ENCODE measurements around the gene NCBP1.

NCBP1 gene

DNA sequence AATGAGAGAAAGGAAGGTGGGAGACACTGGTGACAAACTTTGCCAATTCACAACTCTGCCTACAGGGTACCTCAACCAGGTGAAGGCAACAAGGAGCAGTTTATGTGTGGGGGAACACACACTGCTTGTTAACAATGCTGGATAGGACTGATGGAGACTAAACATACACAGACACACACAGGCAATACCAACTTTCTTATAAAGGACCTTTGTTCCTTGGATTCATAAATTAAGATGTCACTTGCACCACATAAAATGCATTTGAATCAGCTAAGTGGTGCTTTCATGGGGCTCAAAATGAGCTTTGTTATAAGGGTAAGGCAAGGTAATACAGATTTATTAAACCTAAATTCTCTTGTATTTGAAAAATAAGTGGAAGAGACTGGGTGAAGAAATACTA lies 4.5 kb upstream of the NCBP1 start:
- TF ChIP-seq, protein P1, sequence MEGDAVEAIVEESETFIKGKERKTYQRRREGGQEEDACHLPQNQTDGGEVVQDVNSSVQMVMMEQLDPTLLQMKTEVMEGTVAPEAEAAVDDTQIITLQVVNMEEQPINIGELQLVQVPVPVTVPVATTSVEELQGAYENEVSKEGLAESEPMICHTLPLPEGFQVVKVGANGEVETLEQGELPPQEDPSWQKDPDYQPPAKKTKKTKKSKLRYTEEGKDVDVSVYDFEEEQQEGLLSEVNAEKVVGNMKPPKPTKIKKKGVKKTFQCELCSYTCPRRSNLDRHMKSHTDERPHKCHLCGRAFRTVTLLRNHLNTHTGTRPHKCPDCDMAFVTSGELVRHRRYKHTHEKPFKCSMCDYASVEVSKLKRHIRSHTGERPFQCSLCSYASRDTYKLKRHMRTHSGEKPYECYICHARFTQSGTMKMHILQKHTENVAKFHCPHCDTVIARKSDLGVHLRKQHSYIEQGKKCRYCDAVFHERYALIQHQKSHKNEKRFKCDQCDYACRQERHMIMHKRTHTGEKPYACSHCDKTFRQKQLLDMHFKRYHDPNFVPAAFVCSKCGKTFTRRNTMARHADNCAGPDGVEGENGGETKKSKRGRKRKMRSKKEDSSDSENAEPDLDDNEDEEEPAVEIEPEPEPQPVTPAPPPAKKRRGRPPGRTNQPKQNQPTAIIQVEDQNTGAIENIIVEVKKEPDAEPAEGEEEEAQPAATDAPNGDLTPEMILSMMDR (IDR thresholded peaks at IDR 0.05; ENCODE audit: insufficient read depth, missing control alignments) = no peak
- DNase-seq (ENCODE audit: insufficient read length, low spot score) (no peak), FAIRE-seq (no peak)

DNA sequence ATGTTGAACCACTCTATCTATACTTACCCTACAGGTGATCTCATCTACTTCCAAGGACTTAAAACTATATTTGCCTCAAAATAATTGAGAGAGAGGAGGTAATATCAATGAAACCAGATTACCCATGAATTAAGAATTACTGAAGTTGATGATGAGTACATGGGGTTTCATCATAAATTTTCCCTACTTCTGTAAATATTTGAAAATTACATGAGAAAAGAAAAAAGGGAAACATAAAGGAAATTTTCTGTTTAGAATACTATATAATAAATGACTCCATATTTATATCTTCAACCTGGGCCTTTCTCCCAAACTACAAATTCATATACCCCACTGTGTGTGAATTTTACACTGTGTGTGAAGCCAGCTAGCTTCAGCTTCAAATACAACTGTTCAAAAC lies 3.0 kb upstream of the NCBP1 start:
- no peak for FAIRE-seq
- DNase-seq (ENCODE audit: insufficient read length, low spot score) = no peak
- TF ChIP-seq, protein P1 (IDR thresholded peaks at IDR 0.05; ENCODE audit: insufficient read depth, missing control alignments) = no peak

DNA sequence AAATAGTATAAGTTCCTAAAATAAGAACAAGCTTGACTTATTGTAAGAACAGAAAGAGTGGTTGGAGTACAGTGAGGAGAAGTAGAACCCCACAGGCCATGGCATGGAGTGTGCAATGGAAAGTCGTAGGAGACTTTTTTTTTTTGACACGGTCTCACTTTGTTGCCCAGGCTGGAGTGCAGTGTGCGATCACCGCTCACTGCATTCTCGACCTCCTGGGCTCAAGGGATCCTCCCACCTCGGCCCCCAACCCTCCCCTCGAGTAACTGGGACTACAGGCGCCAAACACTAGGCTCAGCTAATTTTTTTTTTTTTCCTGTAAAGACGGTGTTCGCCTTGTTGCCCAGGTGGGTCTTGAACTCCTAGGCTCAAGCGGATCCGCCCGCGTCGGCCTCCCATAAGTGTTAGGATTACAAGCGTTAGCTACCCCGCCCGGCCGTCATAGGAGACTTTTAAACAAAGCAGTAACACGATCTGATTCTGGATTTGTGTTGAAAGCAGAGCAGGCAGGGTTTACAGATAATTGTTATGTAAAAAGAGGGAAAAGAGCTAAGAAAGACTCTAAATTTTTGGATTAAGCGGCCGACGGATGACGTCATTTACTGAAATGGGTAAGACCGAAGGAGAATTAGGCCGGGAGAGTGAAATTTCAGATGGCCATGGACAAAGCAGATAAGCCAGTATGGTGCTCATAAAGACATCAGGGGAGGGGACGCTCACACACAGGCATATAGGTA lies 1.2 kb upstream of the NCBP1 start:
- TF ChIP-seq, protein P1 (IDR thresholded peaks at IDR 0.05; ENCODE audit: insufficient read depth, missing control alignments) = no peak
- FAIRE-seq = no peak

DNA sequence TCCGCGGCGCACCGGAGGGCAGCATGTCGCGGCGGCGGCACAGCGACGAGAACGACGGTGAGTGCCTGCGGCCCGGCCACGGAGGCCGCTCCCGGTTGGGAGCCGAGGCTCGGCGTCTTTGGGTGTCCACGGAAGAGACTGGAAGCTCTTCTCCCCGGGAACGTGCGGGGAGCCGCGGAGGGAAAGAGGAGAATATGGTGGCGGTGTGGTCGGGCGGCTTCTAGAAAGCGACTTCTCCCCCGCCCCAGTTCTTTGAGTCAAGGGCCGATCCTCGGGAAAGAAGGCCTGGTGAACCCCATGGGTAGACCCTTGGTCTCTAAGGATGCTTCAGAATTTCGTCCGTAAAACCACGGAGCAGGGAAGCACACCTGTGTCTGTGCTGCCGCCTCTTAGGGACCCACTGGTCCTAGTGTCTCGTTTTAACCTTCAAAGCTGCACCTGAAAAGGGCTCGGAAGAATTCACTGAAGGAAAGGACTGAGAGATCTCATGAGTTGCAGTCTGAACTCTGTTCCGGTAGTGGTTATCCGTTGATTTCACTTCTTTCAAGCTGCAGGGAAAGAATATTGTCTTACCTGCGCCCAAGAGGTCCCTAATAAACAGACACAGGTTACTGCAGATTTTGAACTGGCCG lies 354 bp downstream of the NCBP1 start:
- FAIRE-seq = no peak
- TF ChIP-seq, protein P1 (IDR thresholded peaks at IDR 0.05; ENCODE audit: insufficient read depth, missing control alignments) = no peak
- DNase-seq (ENCODE audit: insufficient read length, low spot score) = no peak

More for the DNA sequence above, 1.2 kb upstream of the NCBP1 start:
- DNase-seq (ENCODE audit: insufficient read length, low spot score) = no peak

DNA sequence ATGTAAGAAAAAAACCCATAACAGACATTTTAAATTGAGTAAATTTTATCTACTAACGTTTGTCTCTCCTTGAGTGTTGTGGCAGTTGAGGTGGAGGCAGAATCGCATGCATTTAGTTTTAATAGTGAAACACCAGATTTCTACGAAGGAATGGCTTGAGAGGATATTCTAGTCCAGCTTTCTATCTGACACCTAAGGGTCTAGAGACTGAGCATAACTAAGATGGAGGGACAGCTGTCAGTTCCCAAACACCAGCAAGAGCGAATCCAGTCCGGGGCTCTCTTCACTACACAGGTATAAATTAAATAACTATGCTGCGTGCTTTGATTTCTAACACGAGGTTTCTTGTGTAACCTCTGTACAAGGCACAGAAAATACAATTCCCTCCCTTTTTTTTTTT lies 1.4 kb downstream of the NCBP1 start:
- DNase-seq (ENCODE audit: insufficient read length, low spot score) = no peak
- no peak for FAIRE-seq
- TF ChIP-seq, protein P1 (IDR thresholded peaks at IDR 0.05; ENCODE audit: insufficient read depth, missing control alignments) = no peak

DNA sequence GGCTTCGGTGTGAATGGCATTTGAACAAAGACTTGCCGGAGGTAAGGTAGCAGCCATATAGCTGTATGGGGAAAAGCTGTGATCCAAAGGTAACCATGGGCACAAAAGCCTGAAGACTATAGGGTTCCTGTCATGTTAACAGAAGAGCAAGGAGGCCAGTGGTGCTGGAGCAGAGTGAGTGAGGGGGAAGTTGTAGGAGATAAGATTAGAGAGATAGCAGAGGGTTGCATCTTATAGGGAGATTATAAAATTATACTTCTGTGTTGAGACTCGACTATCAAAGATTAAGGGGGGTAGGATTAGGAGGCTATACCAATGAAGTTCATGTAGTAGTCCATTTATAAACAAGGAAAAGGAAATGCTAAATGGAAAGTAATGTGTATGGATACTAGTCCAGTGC lies 3.3 kb downstream of the NCBP1 start:
- DNase-seq (ENCODE audit: insufficient read length, low spot score) (no peak), FAIRE-seq (no peak)
- TF ChIP-seq, protein P1 (IDR thresholded peaks at IDR 0.05; ENCODE audit: insufficient read depth, missing control alignments) = no peak

DNA sequence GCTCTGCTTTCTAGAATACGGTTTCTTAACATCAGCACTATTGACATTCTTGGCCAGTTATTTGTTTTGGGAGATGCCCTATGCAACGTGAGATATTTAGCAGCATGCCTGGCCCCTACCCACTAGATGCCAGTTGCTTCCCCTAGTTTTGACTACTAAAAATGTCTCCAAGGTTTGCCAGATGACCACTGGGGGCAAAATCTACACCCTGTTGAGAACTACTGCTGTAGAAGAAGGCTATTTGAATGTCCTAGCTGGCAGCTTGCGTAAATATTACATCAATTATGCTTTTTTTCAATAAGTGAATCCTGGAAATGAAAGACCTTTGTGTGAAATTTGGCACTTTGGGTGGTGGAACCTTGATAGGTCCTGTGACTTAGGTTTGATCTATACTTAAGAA lies 5.0 kb downstream of the NCBP1 start:
- DNase-seq (ENCODE audit: insufficient read length, low spot score) = no peak
- no peak for FAIRE-seq
- TF ChIP-seq, protein P1 (IDR thresholded peaks at IDR 0.05; ENCODE audit: insufficient read depth, missing control alignments) = no peak

Data from D721Med (cell line).